GM15510 (cell line): ENCODE measurements around the gene TMEM38A.

Source experiments
- POLR2A ChIP-seq: IDR thresholded peaks from 3 replicates; pipeline ENCODE4 v1.6.1; 2011; ENCODE audit warnings: borderline replicate concordance; ENCODE audit not compliant: insufficient read length; ENCODE audit errors: extremely low read depth

The TMEM38A gene, protein sequence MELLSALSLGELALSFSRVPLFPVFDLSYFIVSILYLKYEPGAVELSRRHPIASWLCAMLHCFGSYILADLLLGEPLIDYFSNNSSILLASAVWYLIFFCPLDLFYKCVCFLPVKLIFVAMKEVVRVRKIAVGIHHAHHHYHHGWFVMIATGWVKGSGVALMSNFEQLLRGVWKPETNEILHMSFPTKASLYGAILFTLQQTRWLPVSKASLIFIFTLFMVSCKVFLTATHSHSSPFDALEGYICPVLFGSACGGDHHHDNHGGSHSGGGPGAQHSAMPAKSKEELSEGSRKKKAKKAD

DNA sequence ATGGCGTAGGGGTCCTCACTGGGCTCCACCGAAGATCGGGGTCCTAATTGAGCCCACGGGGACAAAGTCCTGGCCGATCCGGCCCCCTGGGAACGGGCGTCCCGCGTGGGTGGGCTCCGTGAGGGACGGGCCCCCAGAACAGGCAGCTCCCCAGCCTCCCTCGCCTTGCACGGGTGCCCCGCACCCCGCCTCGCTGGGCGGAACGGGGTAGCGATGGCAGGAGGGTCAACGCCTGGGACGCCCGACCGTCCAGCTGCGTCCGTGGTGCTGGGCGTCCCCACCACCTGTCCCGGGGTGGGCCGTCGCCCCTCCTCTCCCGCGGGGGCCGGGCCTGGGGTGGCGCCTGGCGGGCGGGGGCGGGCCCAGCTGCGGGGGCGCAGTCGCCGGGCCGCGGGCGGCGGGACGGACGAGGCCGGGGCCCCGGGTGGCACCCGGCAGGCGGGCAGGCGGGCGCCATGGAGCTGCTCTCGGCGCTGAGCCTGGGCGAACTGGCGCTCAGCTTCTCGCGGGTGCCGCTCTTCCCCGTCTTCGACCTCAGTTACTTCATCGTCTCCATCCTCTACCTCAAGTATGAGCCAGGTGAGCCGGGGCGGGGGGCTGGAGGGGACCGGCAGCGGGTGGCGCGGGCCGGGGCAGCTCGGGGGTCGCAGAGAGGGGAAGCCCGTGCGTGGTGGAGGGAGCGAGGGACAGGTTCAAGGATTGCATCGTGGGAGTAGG, at the start of gene TMEM38A:
TSS of gene TMEM38A (plus strand) at position 377 of the 717 bp plus-strand sequence. CDS start at position 456, 79 bp downstream.
- peak; percentile 67 for TF ChIP-seq POLR2A

DNA sequence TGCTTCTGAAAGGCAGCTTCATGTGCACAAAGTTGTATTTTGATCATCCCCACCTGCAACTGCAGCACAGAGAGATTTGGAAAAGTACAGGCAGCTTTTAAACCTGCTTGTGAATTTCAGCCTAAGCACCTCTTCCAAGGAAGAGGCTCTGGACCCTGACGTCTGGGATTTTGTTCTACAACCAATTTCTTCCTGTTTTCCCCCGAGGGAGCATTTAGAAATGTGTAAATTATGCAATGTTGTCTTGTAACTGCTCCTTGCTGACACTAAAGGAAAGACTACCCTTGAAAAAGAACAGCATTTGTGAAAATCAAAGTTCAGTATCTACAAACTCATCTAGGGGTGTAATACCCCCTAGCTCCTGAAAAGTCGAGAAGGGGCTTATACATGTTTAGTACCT, 48.3 kb upstream of the TMEM38A start:
- TF ChIP-seq POLR2A, result no peak

DNA sequence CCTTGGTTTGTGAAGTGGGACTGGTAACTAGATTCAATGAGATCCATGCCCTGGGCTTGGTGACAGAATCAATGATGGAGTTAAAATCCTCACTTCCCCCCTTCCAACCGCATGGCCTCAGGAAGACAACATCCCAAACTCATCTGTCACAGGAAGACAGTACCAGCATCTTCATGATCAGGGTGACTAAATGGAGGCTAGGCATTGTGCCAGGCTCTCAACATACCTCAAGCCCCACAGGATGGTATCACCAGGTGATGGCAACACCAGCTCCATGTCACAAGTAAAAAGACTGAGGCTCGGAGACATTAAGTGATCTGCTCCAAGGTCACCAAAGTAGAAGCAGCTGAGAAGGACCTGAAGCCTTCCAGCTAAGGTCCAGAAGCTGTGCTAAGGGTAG, 47.1 kb upstream of the TMEM38A start:
- no peak for TF ChIP-seq POLR2A

DNA sequence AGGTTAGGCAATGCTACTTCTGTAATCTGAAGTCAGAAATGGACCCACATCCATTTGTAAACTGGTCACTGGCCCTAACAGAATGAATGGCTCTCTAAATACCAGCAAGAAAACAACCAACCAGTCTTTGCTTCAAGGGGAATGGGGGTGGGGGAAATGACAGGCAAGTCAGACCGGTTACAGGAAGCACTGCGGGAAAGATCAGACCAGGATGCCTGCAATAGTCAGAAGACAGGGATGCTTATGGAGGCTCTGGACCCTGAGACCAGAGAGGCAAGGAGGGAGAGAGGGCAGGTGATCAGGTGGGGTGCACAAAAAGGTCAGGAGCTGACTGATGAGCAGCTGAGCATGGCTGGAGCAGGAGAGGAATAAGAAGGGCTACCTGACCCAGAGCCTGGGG, 46.0 kb upstream of the TMEM38A start:
- TF ChIP-seq POLR2A, result no peak

DNA sequence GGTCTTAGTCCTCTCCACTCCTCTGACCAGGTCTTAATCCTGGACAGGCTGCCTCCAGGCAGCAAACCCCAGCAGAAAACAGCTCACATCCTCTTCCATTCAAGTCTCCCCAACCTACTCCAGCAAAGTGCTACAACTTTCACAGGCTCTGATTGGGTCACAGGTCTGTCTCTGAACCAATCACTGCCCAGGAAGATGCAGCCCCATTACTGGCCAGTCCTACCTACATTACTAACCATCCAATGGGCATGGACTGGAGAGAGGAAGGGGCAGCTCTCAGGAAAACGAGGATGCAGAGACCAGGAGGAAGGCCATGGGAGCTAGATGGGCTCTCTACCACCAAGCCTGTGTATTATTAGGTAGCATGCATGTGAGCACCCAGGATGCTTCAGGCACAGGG, 45.1 kb upstream of the TMEM38A start:
- TF ChIP-seq POLR2A, result no peak

DNA sequence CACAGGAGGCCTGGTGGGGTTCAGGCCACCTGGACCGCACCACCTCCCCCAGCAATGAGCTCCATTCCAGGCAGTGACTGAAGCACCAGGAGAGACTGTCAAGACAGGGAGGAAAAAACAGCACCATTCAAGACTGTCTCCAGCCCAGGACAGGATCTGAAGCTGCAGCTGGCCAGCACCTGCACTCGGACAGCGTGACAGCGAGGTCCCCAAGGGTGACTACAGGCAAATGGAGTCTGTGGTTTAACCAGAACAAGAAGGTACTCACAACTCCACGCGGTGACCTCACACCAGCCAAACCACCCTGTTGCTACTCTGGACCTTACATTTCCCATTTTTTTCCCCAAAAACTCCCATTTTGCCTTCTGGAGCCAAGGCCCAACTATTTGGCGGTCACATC, 42.7 kb upstream of the TMEM38A start:
- TF ChIP-seq POLR2A, result no peak

DNA sequence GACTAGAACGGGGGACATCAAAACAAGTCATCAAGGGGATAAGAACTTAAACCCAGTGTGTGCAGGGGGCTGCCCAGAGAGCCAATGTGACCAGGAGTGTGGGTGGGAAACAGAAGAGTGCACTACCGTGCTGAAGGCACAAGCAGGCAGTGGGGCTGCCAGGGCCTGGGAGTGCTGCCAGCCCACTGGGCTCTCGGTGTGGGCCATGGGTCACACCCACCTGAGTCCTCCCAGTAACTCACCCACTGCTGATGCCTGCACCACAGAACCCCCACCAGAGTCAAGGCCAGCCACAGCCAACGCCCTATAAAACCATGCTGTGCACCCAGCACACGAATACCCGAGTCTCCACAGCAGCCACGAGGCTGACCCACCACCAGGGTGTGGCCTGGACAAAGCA, 41.5 kb upstream of the TMEM38A start:
- TF ChIP-seq POLR2A, result no peak

DNA sequence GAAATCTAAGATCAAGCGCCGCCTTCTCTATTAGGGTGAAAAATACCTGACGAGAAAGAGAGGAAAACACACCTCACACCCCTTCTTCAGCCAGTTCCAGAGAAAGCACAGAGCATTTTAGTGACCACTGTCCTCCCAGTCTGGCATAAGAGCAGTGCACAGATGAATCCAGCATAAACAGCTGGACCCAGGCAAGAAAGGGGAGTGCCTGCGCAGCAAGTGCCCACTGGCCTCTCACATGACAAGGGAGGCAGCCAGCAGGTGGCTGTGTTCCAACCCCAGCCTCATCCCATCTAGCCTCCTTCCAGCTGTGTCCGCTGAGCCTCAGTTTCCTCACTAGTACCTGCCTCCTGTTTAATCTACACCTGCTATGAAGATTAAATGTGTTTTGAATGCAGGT, 40.9 kb upstream of the TMEM38A start:
- TF ChIP-seq POLR2A, result no peak

DNA sequence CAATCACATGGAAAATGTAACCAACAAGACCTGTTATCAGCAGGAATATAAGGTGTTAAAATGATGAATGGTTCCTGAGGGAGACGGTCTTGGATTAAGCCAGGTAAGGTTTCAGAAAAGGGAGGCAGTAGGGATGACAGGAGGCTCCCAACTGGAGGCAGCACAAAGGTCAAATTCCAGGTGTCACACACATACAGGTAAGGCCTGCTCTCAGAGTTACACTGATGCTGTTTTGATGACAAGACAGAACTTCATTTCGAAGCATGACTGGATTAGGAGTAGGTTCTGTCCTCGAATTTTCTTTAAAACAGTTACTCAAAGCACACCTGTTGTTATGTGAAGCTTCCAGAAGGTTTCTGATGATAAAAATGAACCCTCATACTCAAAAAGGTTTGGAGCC, 40.4 kb upstream of the TMEM38A start:
- no peak for TF ChIP-seq POLR2A

DNA sequence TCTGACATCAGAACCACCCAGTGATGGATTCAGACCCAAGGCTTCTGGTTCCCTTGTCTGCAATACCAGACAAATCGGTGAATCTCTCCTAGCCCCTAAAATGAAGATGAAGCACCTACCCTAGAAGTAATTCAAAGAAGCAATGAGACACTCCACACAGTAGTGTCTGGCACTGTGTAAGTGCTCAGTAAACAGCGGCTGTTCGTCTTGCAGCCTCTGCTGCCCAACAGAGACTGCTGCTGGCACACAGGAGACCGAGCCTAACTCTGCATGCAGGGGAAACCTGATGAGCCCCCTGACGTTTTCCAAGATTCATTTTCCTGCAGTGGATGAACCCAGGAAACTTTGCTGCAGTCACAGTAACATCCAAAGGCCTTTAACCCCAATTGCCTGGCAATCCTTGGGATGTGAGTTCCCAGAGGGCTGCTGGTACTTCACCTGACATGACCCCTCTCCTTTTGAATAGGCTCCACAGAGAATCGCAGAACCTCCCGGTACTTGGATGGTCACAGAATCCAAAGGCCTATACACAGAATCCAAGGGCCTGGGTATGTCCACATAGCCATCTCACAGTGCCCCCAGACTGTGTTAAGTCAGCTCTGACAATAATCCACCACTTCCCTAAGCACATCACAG, 39.7 kb upstream of the TMEM38A start:
- no peak for TF ChIP-seq POLR2A

DNA sequence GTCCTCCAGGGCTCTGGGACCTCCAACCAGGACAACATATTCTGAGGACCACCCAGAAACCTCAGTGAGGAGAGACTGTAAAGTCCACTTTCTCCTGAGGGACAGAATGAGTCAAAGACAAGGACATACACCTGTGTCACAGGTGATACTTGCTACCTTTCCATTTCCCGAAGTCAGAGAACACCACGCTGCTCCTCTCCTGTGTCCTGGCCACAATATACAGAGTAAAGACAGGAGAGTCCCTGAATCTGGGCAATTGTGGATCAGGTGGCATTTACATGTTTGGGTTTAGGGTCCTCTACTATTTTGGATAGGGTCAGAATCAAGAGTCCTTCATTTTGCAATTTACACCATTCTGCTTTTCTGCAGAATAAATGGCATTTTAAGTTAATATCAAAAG, 37.9 kb upstream of the TMEM38A start:
- TF ChIP-seq POLR2A, result no peak

DNA sequence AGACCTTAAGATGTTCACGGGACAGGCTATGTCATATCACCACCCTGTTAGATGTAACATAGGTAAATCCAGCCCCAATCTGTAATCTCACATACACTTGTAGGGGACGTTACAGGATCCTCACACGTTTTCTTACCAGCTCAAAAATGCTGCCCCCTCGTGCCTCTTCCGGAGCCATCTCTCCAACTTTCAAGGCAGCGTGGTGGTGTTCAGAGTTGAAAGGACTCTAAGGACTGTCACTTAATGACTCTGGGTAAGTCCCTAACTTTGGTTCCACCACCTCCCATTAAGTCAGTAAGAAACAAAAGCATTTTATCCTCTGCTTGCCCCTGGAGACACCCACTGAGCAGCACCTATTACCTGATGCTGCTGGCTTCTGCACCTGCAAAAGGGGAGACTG, 37.4 kb upstream of the TMEM38A start:
- TF ChIP-seq POLR2A, result no peak

DNA sequence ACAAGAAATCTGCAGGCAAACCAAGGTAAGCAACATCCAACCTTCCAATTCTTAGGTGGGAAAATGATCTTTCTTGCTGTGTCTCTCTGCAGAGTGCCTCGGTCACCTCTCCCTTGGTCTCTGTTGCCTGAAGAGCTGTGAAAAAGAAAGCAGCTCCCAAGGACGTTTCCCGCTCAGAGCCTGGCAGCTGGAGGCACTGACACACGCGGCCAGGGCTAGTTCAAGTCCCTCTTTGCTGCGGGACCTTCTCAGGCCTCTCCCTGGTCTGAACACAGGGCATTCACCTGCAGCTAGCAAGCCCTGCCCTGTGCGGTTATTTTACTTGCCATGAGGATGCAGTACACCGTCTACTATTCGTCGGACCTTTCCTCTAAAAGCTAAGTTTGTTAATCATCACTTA, 36.7 kb upstream of the TMEM38A start:
- no peak for TF ChIP-seq POLR2A

DNA sequence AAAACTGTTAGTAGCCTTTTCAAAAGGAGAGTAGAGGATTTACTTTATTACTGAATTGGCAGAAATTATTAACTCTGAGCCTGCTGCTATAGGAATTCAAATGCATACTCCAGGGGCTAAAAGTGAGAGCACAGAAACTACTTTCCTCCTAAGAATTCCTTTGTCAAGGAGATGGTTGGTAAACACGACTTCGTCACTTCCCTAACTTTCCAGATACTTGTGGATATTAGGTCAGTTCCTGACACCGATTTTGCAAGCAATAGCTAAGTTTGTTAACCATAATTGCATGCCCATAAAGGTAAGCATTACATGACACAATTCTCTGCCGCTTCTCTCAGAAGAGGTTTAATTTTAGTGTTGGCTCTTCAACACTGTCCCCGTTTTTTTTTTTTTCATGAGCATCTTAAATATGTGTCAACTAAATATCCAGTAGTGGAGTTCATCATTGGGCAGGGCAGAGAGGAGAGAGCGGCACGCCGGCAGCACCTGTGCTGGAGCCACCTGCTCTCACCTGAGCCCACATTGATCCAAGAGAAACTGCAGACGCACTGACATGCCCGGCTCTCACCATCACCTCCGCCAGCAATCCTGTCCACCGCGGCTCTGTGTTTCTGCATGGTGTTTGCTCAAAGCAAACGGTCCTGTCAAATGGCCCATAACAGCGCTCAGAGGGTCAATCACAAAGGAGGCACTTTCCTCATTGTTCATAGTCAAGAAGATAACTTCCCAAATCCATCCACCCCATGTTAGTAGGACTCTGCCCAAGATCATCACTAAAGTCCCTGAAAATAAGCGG, 35.6 kb upstream of the TMEM38A start:
- TF ChIP-seq POLR2A, result no peak

DNA sequence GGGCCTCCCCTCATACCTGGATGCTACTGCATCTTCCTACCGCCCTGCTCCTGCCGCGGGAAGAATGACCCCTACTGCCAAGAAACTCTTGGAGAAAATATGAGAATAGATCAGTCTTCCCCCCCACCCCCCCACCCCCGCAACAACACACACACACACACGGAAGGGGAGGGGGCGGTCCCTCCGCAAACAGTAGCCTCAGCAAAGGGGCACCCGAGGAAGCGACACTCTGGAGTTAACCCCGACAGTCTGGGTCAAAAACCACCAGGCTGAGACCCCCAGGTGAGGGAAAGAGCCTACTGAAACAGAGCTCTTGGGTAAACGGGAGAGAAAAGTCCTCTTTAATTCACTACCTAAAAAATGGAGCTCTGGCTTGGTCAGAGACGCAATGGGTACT, 34.1 kb upstream of the TMEM38A start:
- TF ChIP-seq POLR2A, result no peak
